GM21723 (cell line): ENCODE measurements around the gene ALKBH8.
"Not testable (repeated sequence)": the region's sequence is repeated elsewhere in the genome, so short reads cannot be mapped to it uniquely, and the experiment has no call there.

ENCODE experiments used
- ATAC-seq: cut with Tn5 transposase; IDR thresholded peaks from one replicate; pipeline ENCODE4 v1.9.1; 2021; ENCODE audit warnings: mild to moderate bottlenecking, moderate library complexity; ENCODE audit not compliant: unreplicated experiment

Gene ALKBH8

DNA sequence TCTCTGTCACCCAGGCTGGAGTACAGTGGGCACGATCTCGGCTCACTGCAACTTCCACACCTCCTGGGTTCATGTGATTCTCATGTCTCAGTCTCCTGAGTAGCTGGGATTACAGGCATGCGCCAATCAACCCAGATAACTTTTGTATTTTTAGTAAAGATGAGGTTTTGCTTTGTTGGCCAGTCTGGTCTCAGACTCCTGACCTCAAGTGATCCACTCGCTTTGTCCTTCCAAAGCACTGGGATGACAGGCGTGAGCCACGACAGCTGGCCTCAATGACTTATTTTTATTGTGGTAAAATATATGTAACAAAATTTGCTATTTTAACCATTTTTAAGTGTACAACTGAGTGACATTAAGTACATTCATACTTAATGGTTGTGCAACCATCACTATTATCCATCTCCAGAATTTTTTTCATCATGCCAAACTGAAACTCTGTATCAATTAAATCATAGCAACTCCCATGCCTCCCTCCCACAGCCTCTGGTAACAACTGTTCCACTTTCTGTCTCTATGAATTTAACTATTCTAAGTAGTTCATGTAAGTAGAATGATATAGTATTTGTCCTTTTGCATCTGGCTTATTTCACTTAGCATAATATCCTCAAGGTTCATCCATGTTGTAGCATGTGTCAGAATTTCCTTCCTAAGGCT lies 57.2 kb downstream of the ALKBH8 start:
- ATAC-seq = no peak

- no peak for ATAC-seq
Observed at GRCh38 chr11:107505647-107506225, 59.8 kb downstream of the ALKBH8 start.

DNA sequence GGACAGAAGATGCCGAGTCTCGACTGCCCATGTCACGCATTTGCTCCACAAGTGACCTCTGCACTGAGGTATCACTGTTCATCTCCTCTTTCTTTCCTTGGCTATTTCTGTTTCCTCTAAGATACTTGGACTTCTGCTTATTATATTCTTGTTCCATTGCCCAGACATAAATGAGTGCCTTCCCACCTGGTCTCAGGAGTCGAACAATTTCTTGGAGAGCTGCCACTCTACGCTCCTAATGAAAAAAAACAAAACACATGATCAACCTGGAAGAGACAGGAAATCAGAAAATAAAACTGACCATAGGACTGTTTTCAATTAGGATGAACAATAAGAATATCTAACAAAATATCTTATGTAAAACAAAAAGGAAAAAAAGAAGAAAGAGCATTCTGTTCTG lies 60.6 kb downstream of the ALKBH8 start:
- no peak for ATAC-seq

- ATAC-seq = no peak
Observed at GRCh38 chr11:107501713-107502112, 63.8 kb downstream of the ALKBH8 start.

GRCh38 chr11:107497371-107497770 lies 68.2 kb downstream of the ALKBH8 start:
- not testable (repeated sequence) for ATAC-seq

GRCh38 chr11:107496011-107496410 lies 69.5 kb downstream of the ALKBH8 start:
- no peak for ATAC-seq

GRCh38 chr11:107494055-107494454 lies 71.5 kb downstream of the ALKBH8 start:
- ATAC-seq = no peak

DNA sequence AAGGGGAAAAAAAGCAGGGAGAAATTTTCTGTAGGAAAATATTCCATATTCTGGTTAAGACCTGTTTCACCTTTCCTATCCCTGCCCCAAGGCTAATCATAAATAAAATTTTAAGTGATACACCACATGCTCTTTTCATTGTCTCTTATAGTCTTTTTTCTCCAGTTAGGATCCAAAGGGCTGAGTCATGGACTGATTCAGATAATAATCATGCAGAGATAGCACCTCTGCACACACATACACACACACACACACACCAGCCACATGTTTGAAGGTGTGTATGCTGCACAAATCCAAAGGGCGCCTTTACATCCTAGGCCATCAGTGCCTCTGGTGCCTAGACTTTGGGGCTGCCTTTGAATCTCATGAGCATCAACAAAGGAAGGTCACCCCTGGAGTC lies 72.4 kb downstream of the ALKBH8 start:
- no peak for ATAC-seq

DNA sequence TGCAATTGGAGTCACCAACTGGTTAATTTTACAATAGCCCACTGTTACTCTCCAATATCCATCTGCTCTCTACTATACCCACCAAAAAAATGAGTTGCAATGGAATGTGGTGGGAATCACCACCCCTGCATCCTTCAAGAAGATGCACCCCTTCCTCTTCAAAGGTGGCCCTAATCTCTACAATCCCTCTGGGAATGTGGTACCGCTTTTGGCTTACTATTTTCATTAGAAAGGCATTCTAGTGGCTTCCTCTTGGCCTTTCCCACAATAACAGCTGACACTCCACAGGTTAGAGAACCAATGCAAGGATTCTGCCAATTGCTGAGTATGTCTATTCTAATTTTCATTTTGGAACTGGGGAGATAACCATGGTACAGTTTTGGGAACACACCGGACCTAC lies 74.7 kb downstream of the ALKBH8 start:
- no peak for ATAC-seq

GRCh38 chr11:107482234-107482633 lies 83.3 kb downstream of the ALKBH8 start:
- no peak for ATAC-seq

DNA sequence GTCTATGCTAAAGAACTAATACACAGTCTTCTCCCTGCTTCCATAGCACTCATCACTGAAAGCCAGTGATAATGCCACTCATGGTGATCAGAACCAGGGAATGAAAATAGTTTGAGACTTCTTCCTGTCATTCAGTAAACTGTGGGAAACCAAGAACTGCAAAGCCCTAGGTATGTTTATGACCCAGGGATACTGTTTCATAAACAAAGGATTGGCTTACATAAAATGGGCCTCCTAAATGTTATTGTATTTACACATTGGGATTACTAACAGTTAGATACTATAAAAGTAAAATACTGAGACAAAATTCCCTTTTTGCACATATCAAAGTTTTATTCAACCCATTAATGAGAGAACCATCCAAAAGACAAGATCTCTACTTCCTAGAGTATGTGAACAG lies 86.6 kb downstream of the ALKBH8 start:
- no peak for ATAC-seq

- ATAC-seq = no peak
Observed at GRCh38 chr11:107477820-107478219, 87.7 kb downstream of the ALKBH8 start.

DNA sequence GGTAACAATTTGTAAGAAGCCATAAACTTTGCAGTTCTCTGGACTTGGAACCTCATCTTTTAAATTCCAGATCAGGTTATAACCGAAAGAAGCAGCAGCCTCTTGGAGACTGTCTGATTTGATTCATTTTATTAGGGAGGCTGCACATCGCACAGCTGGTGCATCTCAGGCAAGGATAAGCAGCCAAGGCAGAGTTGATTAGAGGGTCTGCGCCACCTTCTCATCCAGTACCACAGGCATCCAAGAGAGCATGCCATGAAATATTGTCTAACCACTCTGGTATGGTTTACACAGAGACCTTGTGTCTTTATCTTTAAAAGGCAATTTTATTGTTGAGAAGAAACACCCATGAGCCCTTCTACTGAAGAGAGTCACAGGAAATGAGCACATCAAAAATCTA lies 91.7 kb downstream of the ALKBH8 start:
- ATAC-seq = no peak

DNA sequence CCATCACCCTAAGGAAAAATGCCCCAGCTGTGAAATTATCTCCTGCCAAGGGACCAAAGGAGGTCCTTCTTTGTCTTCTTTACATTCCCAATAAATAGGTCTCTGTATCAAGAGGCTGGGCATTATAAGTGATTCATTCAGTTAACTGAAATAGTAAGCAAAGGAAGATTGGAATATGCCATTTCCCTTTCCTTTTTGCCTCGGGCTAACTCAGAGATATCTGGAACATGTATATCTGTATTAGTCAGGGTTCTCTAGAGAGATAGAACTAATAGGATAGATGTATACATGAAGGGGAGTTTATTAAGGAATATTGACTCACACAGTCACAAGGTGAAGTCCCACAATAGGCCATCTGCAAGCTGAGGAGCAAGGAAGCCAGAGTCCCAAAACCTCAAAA lies 92.6 kb downstream of the ALKBH8 start:
- no peak for ATAC-seq

DNA sequence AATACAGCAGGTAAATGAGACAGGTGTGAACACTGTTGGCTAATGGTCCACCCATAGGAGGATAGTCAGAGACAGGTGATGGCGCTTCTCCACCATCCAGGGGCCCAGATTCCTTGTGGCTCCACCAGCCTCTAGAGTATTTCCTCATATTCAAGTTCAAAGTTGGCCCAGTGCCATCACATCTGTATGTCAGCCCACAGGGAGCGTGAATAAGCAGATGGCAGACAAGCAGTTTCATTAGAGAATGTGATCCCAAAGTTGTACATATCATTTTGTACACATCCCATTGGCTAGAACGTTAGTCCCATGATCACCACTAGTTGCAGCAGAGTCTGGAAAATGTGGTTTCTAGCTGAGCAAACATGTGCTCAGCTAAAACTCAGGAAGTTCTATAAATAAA lies 96.9 kb downstream of the ALKBH8 start:
- no peak for ATAC-seq

GRCh38 chr11:107467696-107468095 lies 97.8 kb downstream of the ALKBH8 start:
- ATAC-seq = no peak

- ATAC-seq = not testable (repeated sequence)
Observed at GRCh38 chr11:107466275-107466866, 99.2 kb downstream of the ALKBH8 start.

DNA sequence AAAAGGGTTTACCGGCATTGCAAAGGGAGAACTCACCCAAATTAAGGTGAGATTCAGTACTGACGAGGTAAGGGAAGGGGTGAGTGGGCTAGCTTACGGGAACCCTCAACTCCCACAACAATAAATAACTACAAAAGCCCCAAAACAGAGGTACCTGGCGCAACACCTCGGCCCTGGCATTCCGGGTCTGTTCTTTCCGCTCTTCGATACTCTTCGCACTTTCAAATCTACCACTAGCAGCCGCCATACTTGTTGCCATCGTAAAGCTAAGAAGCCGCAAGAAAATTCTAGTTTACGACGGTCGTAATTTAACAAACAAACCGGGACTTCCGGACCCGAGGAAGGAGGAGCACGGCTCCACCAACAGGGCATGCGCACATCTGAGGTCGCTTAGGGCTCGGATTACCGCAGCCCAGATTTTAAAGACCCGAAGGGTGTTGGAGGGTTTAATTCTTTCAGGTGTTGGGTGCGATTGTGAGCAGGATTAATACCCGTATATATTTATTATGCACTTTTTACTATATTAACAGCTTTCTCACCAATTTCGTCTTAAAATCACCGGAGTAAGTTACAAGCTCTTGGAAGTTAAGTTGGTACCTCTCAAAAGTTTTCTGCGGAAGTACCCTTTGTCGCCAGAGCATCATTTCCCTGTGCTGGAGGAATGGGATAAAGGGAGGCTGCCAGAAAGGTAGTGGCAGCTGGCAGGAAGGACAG lies 107.8 kb downstream of the ALKBH8 start, which contains the start of gene CWF19L2:
Gene CWF19L2 (minus strand): TSS at position 268 of the 714 bp plus-strand sequence. CDS start 9 bp downstream, at position 259.
- ATAC-seq = peak; percentile 98

GRCh38 chr11:107457205-107457557 lies 108.4 kb downstream of the ALKBH8 start:
- peak; percentile 56 for ATAC-seq

- ATAC-seq = no peak
Observed at GRCh38 chr11:107453594-107454286, 111.8 kb downstream of the ALKBH8 start.
